ENCODE data around the gene C1orf198.
"Not testable (repeated sequence)": the region's sequence is repeated elsewhere in the genome, so short reads cannot be mapped to it uniquely, and the experiment has no call there.

C1orf198 gene

GRCh38 chr1:230849451-230850224 lies 18.7 kb downstream of the C1orf198 start:
- H3K4me3 ChIP-seq (replicated peaks in 1 of 2; ENCODE audit: low read depth in 2 of 2, low read length in 2 of 2) = no peak overlapping the region
- no peak for TF ChIP-seq CTCF (IDR thresholded peaks at IDR 0.05; ENCODE audit: low read depth, low read length)
- peak; percentile 94 to 95 for DNase-seq (ENCODE audit: low read depth in 2 of 2)

DNA sequence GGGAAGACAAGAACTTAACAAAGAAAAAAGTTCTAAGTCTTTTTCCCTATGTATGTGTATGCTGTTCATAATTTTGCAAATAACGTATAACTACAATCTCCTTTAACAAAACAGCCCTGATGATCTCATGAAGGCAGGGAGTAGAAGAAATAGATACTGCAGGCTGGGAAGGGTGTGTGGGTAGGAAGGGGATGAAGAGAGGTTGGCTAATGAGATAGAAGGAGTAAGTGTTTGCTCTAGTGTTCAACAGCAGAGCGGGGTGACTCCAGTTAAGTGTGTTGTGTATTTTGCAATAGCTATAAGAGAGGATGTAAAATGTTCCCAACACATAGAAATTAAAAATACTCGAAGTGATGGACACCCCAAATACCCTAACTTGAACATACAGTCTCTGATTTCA lies 20.1 kb downstream of the C1orf198 start:
- H3K4me3 ChIP-seq (replicated peaks in 1 of 2; ENCODE audit: low read depth in 2 of 2, low read length in 2 of 2) = no peak overlapping the region
- no peak for DNase-seq (ENCODE audit: low read depth in 2 of 2)
- TF ChIP-seq CTCF (IDR thresholded peaks at IDR 0.05; ENCODE audit: low read depth, low read length) = no peak

GRCh38 chr1:230845184-230845583 lies 23.1 kb downstream of the C1orf198 start:
- peak; percentile 41 to 48 for DNase-seq (ENCODE audit: low read depth in 2 of 2)
- not testable (repeated sequence) for H3K4me3 ChIP-seq (replicated peaks in 1 of 2; ENCODE audit: low read depth in 2 of 2, low read length in 2 of 2)

DNA sequence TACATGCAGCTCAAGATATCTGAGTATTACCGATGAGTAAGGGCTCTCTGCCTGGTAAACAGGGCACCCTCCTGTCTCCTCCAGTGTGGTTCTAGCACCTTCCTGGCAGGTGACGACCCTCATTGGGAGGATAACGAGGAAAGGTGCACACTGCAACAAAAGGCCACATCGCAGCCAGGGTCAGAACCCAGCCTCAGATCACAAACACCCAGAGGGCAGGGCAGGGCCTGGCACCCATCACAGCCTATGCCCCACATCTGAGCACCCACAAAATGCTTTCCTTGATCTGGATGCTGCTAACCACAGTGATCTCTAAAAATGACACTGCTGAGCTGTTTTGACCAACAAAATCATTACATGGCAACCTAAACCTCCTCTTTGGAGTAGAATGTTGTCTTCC lies 23.8 kb downstream of the C1orf198 start:
- TF ChIP-seq CTCF (IDR thresholded peaks at IDR 0.05; ENCODE audit: low read depth, low read length) = no peak
- no peak overlapping the region for H3K4me3 ChIP-seq (replicated peaks in 1 of 2; ENCODE audit: low read depth in 2 of 2, low read length in 2 of 2)
- no peak for DNase-seq (ENCODE audit: low read depth in 2 of 2)

GRCh38 chr1:230843503-230844309 lies 24.6 kb downstream of the C1orf198 start:
- DNase-seq (ENCODE audit: low read depth in 2 of 2) = no peak
- no peak overlapping the region for H3K4me3 ChIP-seq (replicated peaks in 1 of 2; ENCODE audit: low read depth in 2 of 2, low read length in 2 of 2)
- no peak for TF ChIP-seq CTCF (IDR thresholded peaks at IDR 0.05; ENCODE audit: low read depth, low read length)

DNA sequence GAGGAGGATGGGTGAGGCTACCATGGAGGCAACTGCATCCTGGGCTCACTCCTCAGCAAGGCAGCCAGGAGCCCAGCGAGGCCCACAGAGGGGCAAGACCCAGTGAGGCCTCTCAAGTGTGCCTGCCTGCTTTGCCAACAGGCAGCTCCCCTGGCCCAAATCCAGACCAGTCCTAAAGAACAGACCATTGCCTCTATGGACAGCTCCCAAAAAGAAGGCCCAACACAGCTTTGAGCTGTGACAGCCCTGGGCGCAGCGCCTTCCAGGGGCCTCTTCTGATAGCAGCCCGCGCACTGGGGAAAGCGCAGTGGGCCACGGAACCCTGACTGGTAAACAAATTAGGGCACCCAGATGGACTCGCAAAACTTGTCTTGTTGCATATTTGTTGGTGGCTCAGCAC lies 25.5 kb downstream of the C1orf198 start:
- no peak for DNase-seq (ENCODE audit: low read depth in 2 of 2)
- TF ChIP-seq CTCF (IDR thresholded peaks at IDR 0.05; ENCODE audit: low read depth, low read length) = no peak
- no peak overlapping the region for H3K4me3 ChIP-seq (replicated peaks in 1 of 2; ENCODE audit: low read depth in 2 of 2, low read length in 2 of 2)

DNA sequence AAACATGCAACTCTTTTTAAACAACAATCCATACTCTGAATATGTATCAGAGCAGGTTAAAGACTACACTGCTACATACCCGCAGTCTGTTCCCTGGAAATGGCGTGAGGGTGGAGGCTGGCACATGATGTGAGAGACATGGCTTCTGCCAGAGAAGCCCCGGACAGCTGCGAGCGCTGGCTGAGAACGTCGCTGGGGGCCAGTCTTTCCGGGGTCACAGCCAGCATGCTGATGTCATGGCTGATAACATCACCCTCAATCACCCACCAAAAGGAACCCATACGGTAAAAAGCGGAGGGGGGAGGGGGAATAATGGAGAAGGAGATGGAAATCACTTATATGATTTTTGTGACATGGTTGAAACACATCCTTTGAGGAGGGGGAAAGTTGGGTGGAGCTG lies 29.1 kb downstream of the C1orf198 start:
- DNase-seq (ENCODE audit: low read depth in 2 of 2) = no peak
- no peak for TF ChIP-seq CTCF (IDR thresholded peaks at IDR 0.05; ENCODE audit: low read depth, low read length)
- H3K4me3 ChIP-seq (replicated peaks in 1 of 2; ENCODE audit: low read depth in 2 of 2, low read length in 2 of 2) = no peak overlapping the region
